ENCODE results near the gene S100A7. TPM values are rescaled to one million over a fixed set of nuclear protein-coding genes. Genes with fewer than 3 reads are reported as not detected.

The S100A7 gene
- polyA plus RNA-seq, 1 donor from 2014 or later = not detected

DNA sequence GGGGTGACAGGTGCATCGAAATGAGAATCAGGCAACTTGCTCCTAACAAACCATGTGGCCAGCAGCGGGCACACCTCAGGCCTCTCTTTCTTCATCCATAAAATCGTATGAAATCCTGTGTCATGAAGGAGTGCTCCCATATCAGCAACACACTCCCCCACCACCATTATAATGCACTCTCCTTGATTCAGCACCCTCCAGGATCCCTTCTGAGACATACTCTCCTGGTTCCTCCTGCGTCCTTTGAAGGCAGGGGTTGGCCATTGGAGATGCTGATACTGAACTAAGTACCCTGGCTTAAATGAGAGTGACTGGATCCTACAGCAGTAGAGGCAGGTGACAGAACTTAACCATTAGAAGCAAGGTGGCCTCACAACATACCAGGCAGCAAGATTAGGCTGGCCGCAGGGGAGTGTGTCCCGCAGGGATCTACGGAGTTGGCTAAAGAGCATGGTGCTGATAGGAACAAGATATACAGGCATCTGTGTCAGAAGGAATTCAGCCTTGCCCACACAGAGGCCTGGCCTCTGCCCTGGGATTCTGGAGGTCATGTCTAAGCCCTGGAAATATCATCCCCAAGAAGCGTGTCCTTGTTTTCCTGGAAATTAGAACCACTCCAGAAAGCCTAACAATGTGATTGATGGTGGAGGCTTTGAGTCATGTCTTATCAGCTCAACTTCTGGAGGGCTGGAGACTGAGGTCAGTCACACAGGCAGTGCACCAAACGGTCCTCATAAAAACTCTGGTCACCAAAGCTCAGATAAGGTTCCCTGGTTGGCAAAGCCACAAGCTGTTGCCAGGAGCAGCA is 27.4 kb downstream of the S100A7 start:
- no peak for TF ChIP-seq SMC3 (conservative IDR thresholded peaks at IDR 0.05; ENCODE audit: poor library complexity)
- TF ChIP-seq POLR2AphosphoS5 (IDR thresholded peaks at IDR 0.05) = no peak
- TF ChIP-seq, protein P1, sequence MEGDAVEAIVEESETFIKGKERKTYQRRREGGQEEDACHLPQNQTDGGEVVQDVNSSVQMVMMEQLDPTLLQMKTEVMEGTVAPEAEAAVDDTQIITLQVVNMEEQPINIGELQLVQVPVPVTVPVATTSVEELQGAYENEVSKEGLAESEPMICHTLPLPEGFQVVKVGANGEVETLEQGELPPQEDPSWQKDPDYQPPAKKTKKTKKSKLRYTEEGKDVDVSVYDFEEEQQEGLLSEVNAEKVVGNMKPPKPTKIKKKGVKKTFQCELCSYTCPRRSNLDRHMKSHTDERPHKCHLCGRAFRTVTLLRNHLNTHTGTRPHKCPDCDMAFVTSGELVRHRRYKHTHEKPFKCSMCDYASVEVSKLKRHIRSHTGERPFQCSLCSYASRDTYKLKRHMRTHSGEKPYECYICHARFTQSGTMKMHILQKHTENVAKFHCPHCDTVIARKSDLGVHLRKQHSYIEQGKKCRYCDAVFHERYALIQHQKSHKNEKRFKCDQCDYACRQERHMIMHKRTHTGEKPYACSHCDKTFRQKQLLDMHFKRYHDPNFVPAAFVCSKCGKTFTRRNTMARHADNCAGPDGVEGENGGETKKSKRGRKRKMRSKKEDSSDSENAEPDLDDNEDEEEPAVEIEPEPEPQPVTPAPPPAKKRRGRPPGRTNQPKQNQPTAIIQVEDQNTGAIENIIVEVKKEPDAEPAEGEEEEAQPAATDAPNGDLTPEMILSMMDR (IDR thresholded peaks at IDR 0.05; ENCODE audit: poor library complexity, severe bottlenecking) = no peak
- TF ChIP-seq TAF1 (IDR thresholded peaks at IDR 0.05; ENCODE audit: low read depth) = no peak
- TF ChIP-seq REST (IDR thresholded peaks at IDR 0.05; ENCODE audit: borderline replicate concordance) = no peak
- no peak for TF ChIP-seq MXI1 (conservative IDR thresholded peaks at IDR 0.05; ENCODE audit: poor library complexity, severe bottlenecking)
- TF ChIP-seq RAD21 (conservative IDR thresholded peaks at IDR 0.05) = no peak
- no peak for TF ChIP-seq EP300 (conservative IDR thresholded peaks at IDR 0.05; ENCODE audit: poor library complexity, severe bottlenecking)
- TF ChIP-seq EZH2 (IDR thresholded peaks at IDR 0.05; ENCODE audit: borderline replicate concordance, insufficient read depth, low read length, poor library complexity, severe bottlenecking) = no peak
- Histone ChIP-seq H2AFZ (ENCODE audit: low read depth, low read length) (no peak overlapping the region), H3K27ac (ENCODE audit: low read length) (no peak overlapping the region), H3K9me2 (ENCODE audit: insufficient read depth, low read length) (no peaks in the 10 kb centered on the region), H3K36me3 (ENCODE audit: insufficient read depth, low read length) (no peaks in the 10 kb centered on the region), H3F3A (ENCODE audit: insufficient read depth, low read length, poor library complexity, severe bottlenecking) (no peaks in the 10 kb centered on the region), H4K20me1 (ENCODE audit: insufficient read depth) (no peaks in the 10 kb centered on the region), H3K4me2 (ENCODE audit: low read length) (no peak overlapping the region), H3K27me3 (ENCODE audit: insufficient read depth, low read depth, low read length) (no peaks in the 10 kb centered on the region), H3K9ac (ENCODE audit: low read length) (no peak overlapping the region), H3K4me3 (ENCODE audit: low read length) (no peak overlapping the region), H3K9me3 (ENCODE audit: low read length) (no peaks in the 10 kb centered on the region), H3K79me2 (replicated peaks; ENCODE audit: insufficient read depth, low read length) (no peaks in the 10 kb centered on the region)

- H3K4me3 ChIP-seq (ENCODE audit: low read length) = no peak overlapping the region
- H3K9ac ChIP-seq (ENCODE audit: low read length) = no peak overlapping the region
- H3K9me2 ChIP-seq (ENCODE audit: insufficient read depth, low read length) = no peaks in the 10 kb centered on the region
- no peaks in the 10 kb centered on the region for H3F3A ChIP-seq (ENCODE audit: insufficient read depth, low read length, poor library complexity, severe bottlenecking)
- H3K4me2 ChIP-seq (ENCODE audit: low read length) = no peak overlapping the region
- no peak overlapping the region for H2AFZ ChIP-seq (ENCODE audit: low read depth, low read length)
- H4K20me1 ChIP-seq (ENCODE audit: insufficient read depth) = no peaks in the 10 kb centered on the region
- no peaks in the 10 kb centered on the region for H3K9me3 ChIP-seq (ENCODE audit: low read length)
- no peak overlapping the region for H3K27ac ChIP-seq (ENCODE audit: low read length)
- no peaks in the 10 kb centered on the region for H3K27me3 ChIP-seq (ENCODE audit: insufficient read depth, low read depth, low read length)
- no peaks in the 10 kb centered on the region for H3K36me3 ChIP-seq (ENCODE audit: insufficient read depth, low read length)
- no peak for TF ChIP-seq MXI1 (conservative IDR thresholded peaks at IDR 0.05; ENCODE audit: poor library complexity, severe bottlenecking)
- TF ChIP-seq EP300 (conservative IDR thresholded peaks at IDR 0.05; ENCODE audit: poor library complexity, severe bottlenecking) = no peak
- TF ChIP-seq TAF1 (IDR thresholded peaks at IDR 0.05; ENCODE audit: low read depth) = no peak
- TF ChIP-seq, protein P1 (IDR thresholded peaks at IDR 0.05; ENCODE audit: poor library complexity, severe bottlenecking) = no peak
- TF ChIP-seq EZH2 (IDR thresholded peaks at IDR 0.05; ENCODE audit: borderline replicate concordance, insufficient read depth, low read length, poor library complexity, severe bottlenecking) = no peak
- no peak for TF ChIP-seq RAD21 (conservative IDR thresholded peaks at IDR 0.05)
- no peak for TF ChIP-seq REST (IDR thresholded peaks at IDR 0.05; ENCODE audit: borderline replicate concordance)
- TF ChIP-seq POLR2AphosphoS5 (IDR thresholded peaks at IDR 0.05) = no peak
- no peak for TF ChIP-seq SMC3 (conservative IDR thresholded peaks at IDR 0.05; ENCODE audit: poor library complexity)
- no peaks in the 10 kb centered on the region for H3K79me2 ChIP-seq (replicated peaks; ENCODE audit: insufficient read depth, low read length)
Observed at GRCh38 chr1:153431928-153432327, 28.5 kb downstream of the S100A7 start.

Data from neural cell (in vitro differentiated cells).